BLaER1 (cell line): Measurements from ENCODE around the gene CLK3.

Experiments
- H3K27ac ChIP-seq: shearing (Covaris generic); formaldehyde crosslinking; 2 replicates; pipeline ENCODE4 v1.8.1; 2022
- H3K27me3 ChIP-seq: shearing (Covaris generic); formaldehyde crosslinking; 2 replicates; pipeline ENCODE4 v1.8.1; 2022
- H3K36me3 ChIP-seq: shearing (Covaris generic); formaldehyde crosslinking; 2 replicates; pipeline ENCODE4 v1.8.1; 2022
- H3K4me1 ChIP-seq: shearing (Covaris generic); formaldehyde crosslinking; 2 replicates; pipeline ENCODE4 v1.8.1; 2022
- H3K4me2 ChIP-seq: shearing (Covaris generic); formaldehyde crosslinking; 2 replicates; pipeline ENCODE4 v1.8.1; 2022
- H3K4me3 ChIP-seq: shearing (Covaris generic); formaldehyde crosslinking; 2 replicates; pipeline ENCODE4 v1.8.1; 2022
- H3K9ac ChIP-seq: shearing (Covaris generic); formaldehyde crosslinking; 2 replicates; pipeline ENCODE4 v1.8.1; 2022
- H3K9me3 ChIP-seq: shearing (Covaris generic); formaldehyde crosslinking; 2 replicates; pipeline ENCODE4 v1.8.1; 2022
- H4K20me1 ChIP-seq: shearing (Covaris generic); formaldehyde crosslinking; 2 replicates; pipeline ENCODE4 v1.8.1; 2022
- Cebpa-rat ChIP-seq: shearing (Covaris generic); IDR thresholded peaks from 2 replicates; pipeline ENCODE4 v1.8.1; 2022

CLK3 gene

DNA sequence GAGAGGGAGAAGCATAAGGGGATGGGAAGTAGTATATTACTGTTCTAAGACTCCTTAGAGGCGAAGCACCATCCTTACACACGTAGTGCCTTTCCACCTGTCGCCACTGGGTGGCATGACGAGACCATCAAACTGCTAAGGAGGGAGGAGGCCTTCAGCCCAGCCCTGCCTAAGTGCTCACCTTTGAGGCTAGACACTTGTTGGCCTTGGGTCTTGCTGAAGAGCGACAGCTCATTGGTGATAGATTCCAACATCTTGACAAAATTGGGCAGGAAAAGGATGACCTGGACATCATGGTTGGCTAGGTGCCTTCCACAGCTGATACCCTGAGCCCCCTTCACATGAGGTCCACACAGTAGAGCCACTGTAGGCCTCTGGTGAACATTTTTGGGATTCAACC, 19.6 kb downstream of the CLK3 start:
- H3K27ac ChIP-seq = no peak overlapping the region
- no peak overlapping the region for H3K4me3 ChIP-seq
- no peak overlapping the region for H3K4me2 ChIP-seq
- H3K27me3 ChIP-seq = no peaks in the 10 kb centered on the region
- TF ChIP-seq Cebpa-rat = no peak
- H4K20me1 ChIP-seq = peaks cover 95% of the 10 kb centered on the region
- H3K4me1 ChIP-seq = peaks cover 16% of the 10 kb centered on the region
- peaks cover 99% of the 10 kb centered on the region for H3K36me3 ChIP-seq
- no peak overlapping the region for H3K9ac ChIP-seq
- no peaks in the 10 kb centered on the region for H3K9me3 ChIP-seq

GRCh38 chr15:74636984-74637383, 21.3 kb downstream of the CLK3 start:
- TF ChIP-seq Cebpa-rat = no peak
- peaks cover 95% of the 10 kb centered on the region for H4K20me1 ChIP-seq
- peaks cover 100% of the 10 kb centered on the region for H3K36me3 ChIP-seq
- no peak overlapping the region for H3K4me3 ChIP-seq
- H3K4me1 ChIP-seq = no peaks in the 10 kb centered on the region
- H3K9ac ChIP-seq = no peak overlapping the region
- no peaks in the 10 kb centered on the region for H3K27me3 ChIP-seq
- no peaks in the 10 kb centered on the region for H3K9me3 ChIP-seq
- H3K4me2 ChIP-seq = no peak overlapping the region
- no peak overlapping the region for H3K27ac ChIP-seq

GRCh38 chr15:74641151-74641550, 25.5 kb downstream of the CLK3 start:
- Histone ChIP-seq H3K9me3 (no peaks in the 10 kb centered on the region), H3K9ac (no peak overlapping the region), H4K20me1 (peaks cover 95% of the 10 kb centered on the region), H3K27ac (no peak overlapping the region), H3K27me3 (no peaks in the 10 kb centered on the region), H3K4me3 (no peak overlapping the region), H3K4me1 (no peaks in the 10 kb centered on the region), H3K4me2 (no peak overlapping the region), H3K36me3 (peaks cover 86% of the 10 kb centered on the region)
- TF ChIP-seq Cebpa-rat = no peak

GRCh38 chr15:74642348-74642733, 26.7 kb downstream of the CLK3 start:
- peaks cover 81% of the 10 kb centered on the region for H3K36me3 ChIP-seq
- no peak overlapping the region for H3K4me2 ChIP-seq
- no peak overlapping the region for H3K27ac ChIP-seq
- no peak for TF ChIP-seq Cebpa-rat
- H3K4me3 ChIP-seq = no peak overlapping the region
- no peaks in the 10 kb centered on the region for H3K27me3 ChIP-seq
- no peak overlapping the region for H3K9ac ChIP-seq
- no peaks in the 10 kb centered on the region for H3K4me1 ChIP-seq
- H4K20me1 ChIP-seq = peaks cover 95% of the 10 kb centered on the region
- H3K9me3 ChIP-seq = no peaks in the 10 kb centered on the region

DNA sequence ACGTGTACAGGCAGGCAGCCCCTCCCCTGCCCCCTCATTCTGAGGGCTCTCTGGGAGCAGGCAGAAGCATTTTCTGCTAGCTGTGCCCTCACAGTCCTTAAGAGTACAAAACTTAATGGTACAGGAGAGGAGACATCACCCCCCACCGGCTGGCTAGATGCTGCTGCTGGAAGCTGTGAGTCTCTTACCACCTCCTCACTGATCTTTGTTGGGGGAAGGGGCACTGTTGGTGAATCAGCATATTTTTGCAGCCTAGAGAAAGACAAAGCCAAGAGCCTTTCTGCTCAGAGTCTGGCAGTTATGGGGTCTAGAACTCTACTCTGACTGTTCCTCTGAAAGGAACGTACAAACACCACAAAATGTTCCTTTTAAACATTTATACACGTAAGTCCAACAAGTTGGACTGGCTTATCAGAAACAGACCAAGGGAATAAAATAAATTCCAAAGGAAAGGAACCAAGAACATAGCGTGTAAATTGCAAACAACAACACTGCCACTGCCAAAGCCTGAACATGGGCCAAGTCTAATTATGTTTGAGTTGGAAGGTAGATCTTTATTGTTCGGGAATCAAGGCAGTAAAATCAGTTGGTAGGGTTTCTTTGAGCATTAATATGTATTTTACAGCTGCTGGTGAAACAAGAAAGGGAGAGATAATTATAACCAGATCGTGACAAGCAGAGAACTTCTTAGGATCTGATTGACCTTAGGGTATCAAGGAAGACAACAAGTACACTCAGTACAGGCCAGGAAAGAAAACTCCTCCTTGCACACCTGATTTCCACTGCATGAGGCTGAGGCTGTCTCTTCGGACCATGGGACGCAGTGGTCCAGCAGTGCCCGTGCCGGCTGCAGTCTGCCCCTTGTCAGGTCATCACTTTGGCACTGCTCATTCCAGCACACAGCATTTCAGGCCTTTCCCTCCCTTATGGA, 27.4 kb downstream of the CLK3 start:
- Histone ChIP-seq H4K20me1 (peaks cover 95% of the 10 kb centered on the region), H3K27me3 (no peaks in the 10 kb centered on the region), H3K9ac (no peak overlapping the region), H3K4me2 (no peak overlapping the region), H3K4me1 (no peaks in the 10 kb centered on the region), H3K36me3 (peaks cover 81% of the 10 kb centered on the region), H3K9me3 (no peaks in the 10 kb centered on the region), H3K27ac (no peak overlapping the region), H3K4me3 (no peak overlapping the region)
- no peak for TF ChIP-seq Cebpa-rat

- no peaks in the 10 kb centered on the region for H3K9me3 ChIP-seq
- H3K4me2 ChIP-seq = no peak overlapping the region
- H3K36me3 ChIP-seq = peaks cover 73% of the 10 kb centered on the region
- H4K20me1 ChIP-seq = peaks cover 100% of the 10 kb centered on the region
- H3K4me1 ChIP-seq = no peaks in the 10 kb centered on the region
- H3K4me3 ChIP-seq = no peak overlapping the region
- H3K27me3 ChIP-seq = no peaks in the 10 kb centered on the region
- no peak overlapping the region for H3K9ac ChIP-seq
- TF ChIP-seq Cebpa-rat = no peak
- no peak overlapping the region for H3K27ac ChIP-seq
These were observed 28.1 kb downstream of the CLK3 start for GRCh38 chr15:74643665-74644204.

DNA sequence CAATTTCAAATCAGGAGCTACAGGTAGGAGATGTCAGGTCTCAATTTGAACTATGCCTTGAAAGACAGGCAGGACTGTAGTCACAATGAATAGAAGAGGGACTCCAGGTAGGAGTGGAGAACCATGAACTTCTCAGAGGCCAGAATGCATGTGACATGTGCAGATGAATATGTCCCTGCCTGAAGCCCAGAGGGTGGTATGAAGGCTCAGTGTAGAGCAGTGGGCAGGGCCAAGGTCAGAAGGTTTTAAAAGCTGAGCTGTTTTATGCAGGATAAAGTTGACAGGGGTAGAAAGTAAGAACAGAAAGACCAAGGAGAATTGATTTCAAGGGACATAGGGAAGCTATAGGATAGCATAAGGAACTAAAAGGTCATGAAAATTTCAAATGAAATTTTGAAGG, 30.8 kb downstream of the CLK3 start:
- no peak overlapping the region for H3K4me2 ChIP-seq
- H3K9me3 ChIP-seq = no peaks in the 10 kb centered on the region
- H3K27ac ChIP-seq = no peak overlapping the region
- no peak overlapping the region for H3K9ac ChIP-seq
- H3K4me1 ChIP-seq = peaks cover 15% of the 10 kb centered on the region
- H3K4me3 ChIP-seq = no peak overlapping the region
- H3K27me3 ChIP-seq = no peaks in the 10 kb centered on the region
- peaks cover 100% of the 10 kb centered on the region for H4K20me1 ChIP-seq
- no peak for TF ChIP-seq Cebpa-rat
- peaks cover 63% of the 10 kb centered on the region for H3K36me3 ChIP-seq

DNA sequence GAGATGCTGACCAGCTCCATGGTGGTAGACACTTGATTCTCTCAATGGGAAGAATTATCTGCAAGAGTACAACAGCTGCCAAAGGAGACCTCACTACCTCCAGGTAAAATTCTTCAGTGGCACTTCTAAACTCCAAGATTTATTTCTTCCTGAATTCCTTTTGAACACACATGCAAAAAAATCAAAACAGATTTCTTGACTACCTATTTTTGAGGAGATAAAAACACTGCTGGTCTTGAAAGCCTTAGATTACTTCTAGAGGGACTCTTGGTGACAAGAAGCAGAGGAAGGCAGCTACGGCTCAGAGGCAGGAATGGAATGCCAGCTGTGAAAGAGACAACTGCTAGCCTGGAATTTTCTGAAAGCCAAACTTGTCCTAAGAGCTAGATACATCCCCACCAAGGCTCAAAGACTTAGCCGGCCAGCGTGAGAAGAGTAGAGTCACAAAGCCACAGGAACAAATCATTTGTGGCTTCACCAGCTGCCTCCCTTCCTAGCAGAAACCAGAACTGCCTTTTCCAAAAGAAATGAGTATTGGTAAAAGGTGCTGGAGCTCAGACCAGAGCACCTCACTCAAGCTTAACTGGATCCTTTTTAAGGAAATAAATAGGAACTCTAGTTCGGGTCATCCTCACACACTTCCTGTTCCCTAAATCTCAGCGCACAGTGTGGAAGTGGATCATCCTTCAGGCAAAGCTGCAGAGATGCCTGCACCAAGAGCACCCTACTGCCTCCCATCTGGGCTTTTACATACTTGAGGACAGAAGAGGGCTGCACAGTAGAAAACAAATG, 32.6 kb downstream of the CLK3 start:
- H3K9me3 ChIP-seq = no peaks in the 10 kb centered on the region
- TF ChIP-seq Cebpa-rat = no peak
- peaks cover 33% of the 10 kb centered on the region for H3K4me1 ChIP-seq
- no peak overlapping the region for H3K4me3 ChIP-seq
- no peak overlapping the region for H3K4me2 ChIP-seq
- H3K36me3 ChIP-seq = peaks cover 46% of the 10 kb centered on the region
- no peaks in the 10 kb centered on the region for H3K27me3 ChIP-seq
- H3K27ac ChIP-seq = no peak overlapping the region
- H3K9ac ChIP-seq = no peak overlapping the region
- H4K20me1 ChIP-seq = peaks cover 100% of the 10 kb centered on the region

DNA sequence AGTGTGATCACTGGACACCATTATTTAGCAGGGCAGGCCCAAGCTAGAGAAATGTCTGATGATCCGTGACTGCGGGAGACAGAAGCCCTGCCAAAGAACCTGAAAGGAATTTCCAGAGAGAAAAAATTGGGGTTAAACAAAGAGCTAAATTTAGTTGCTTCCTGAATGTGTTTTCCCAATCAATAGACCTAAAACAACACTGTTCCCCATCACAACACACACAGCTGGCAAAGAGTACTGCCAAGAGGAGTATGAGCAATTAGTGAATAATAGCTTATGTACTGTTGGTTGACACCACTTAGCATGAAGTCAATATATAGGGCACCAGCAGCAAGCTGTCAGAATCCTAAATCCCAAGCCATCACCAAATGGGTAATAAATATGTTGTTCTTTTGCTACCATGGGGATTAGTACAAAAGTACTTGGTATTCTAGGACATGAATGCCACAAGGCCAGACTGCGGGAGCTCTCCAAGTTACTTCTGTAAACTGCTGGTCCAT, 35.7 kb downstream of the CLK3 start:
- TF ChIP-seq Cebpa-rat = no peak
- H3K4me1 ChIP-seq = peaks cover 64% of the 10 kb centered on the region
- H3K4me2 ChIP-seq = peak overlapping the region; percentile 84
- no peak overlapping the region for H3K27ac ChIP-seq
- no peak overlapping the region for H3K4me3 ChIP-seq
- H4K20me1 ChIP-seq = peaks cover 98% of the 10 kb centered on the region
- H3K9ac ChIP-seq = no peak overlapping the region
- no peaks in the 10 kb centered on the region for H3K27me3 ChIP-seq
- H3K36me3 ChIP-seq = peaks cover 29% of the 10 kb centered on the region
- no peaks in the 10 kb centered on the region for H3K9me3 ChIP-seq
